ENCODE measurements around the gene CNOT9.

The CNOT9 gene

GRCh38 chr2:218644721-218645120 is 76.1 kb downstream of the CNOT9 start:
- DNase-seq (ENCODE audit: low spot score): no peak

GRCh38 chr2:218645126-218645525 is 76.5 kb downstream of the CNOT9 start:
- DNase-seq (ENCODE audit: low spot score): no peak

Small RNA genes lying within 50 kb of the gene (small RNA-seq; reads per million reads assigned to genes)
- gene RNU6-136P: 0 reads per million in 2 experiments
